Activated CD4-positive, CD25-positive, alpha-beta regulatory T cell (primary cell): ENCODE results near the gene NOLC1.

Experiments used
- DNase-seq, 4 experiments: peaks; one replicate each; lab custom pipeline; 2025; lab: John Stamatoyannopoulos, UW

Gene NOLC1

GRCh38 chr10:102208311-102209035, 56.3 kb downstream of the NOLC1 start:
- no peak for DNase-seq

- DNase-seq = no peak
Measured at GRCh38 chr10:102211615-102212299, 59.6 kb downstream of the NOLC1 start.
